Stimulated activated CD4-positive, alpha-beta T cell treated with anti-CD3 and anti-CD28 coated beads, Interleukin-4, amount 100 ng/mL, for 4 hours (primary cell): ENCODE measurements around the gene SRGAP3.

Experiments
- DNase-seq, 2 experiments: peaks; one replicate each; pipeline ENCODE4 v3.0.0-alpha.2; 2020

The SRGAP3 gene

DNA sequence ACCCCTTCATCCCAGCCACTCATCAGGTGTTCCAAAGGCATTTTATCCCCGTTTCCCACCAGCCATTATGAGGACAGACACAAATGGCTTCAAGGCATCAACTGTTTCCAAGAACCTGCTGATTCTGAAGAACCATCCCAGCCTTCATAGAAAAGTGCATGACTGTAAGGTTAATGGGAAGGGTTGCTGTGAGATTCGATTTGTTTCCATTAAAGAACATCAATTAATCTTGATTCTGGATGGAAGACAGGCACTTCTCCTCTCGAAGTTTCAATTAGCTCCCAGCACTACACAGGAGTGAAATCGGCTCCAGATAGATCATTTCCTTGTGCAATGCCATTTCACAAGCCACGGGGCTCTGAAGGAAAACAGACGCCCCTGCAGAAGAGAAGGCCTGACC lies 25.8 kb downstream of the SRGAP3 start:
- no peak for DNase-seq

GRCh38 chr3:9222956-9223639 lies 26.3 kb downstream of the SRGAP3 start:
- no peak for DNase-seq

DNA sequence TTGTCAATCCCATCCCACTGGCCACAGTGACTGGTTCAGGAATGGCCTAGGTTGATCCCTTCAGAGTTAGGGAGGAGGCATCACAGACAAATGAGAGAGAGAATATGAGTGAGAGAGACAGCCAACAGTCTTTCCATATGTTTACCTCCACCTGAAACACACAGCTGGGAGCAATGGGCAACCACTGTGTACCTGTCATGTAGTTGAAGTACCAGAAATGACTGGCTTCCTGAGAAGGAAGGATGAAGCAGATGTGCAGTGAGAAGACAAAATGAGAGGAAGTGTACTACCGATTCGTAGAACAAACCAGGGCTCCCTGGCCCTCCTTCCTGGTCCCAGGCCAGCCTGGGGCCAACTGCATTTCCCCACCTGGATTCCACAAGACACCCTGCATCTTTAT lies 27.4 kb downstream of the SRGAP3 start:
- DNase-seq: no peak

DNA sequence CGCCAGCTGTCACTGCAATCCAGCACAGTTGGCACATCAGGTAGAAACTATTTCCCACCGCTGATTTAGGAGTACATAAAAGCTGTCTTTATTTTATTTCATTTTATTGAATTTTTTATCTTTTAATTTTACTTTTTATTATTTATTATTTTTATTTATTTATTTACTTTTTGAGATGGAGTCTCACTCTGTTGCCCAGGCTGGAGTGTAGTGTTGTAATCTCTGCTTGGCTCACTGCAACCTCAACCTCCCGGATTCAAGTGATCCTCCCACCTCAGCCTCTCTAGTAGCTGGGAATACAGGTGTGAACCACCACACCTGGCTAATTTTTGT lies 31.0 kb downstream of the SRGAP3 start:
- DNase-seq: no peak

DNA sequence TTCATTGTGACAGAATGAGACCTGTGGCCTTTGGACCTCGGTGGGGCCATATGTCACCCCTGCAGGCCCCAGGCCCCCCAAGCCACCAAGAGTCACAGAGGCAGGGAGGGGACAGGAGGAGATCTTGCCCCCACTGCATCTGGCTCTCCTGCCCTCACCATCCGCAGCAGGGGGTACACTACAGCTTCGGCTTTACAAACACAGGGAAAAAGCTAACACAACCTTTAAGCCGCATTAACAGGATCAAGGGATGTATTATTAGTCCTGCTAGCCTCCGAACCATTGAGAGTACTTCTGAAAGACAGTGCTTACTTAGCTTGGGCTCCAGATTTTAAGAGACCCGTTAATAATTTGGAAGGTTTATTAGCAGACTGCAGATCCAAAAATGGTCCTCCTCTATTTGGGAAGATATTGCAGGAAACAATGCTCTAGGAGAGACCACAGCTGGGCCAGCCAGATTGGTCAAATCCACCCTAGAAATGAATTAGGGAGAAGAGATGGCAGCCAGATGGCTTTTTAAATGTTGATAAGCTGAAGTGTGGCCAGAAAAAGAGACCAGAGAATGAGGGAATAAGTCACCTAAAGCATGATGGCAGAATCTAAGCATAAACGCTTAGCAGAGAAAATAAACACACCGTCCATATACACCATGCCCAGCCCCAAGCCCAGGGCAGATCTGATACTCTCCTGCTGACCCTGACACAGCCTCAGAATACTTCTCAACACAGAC lies 31.5 kb downstream of the SRGAP3 start:
- DNase-seq: no peak

- no peak for DNase-seq
Observed at GRCh38 chr3:9216736-9217135, 32.7 kb downstream of the SRGAP3 start.

DNA sequence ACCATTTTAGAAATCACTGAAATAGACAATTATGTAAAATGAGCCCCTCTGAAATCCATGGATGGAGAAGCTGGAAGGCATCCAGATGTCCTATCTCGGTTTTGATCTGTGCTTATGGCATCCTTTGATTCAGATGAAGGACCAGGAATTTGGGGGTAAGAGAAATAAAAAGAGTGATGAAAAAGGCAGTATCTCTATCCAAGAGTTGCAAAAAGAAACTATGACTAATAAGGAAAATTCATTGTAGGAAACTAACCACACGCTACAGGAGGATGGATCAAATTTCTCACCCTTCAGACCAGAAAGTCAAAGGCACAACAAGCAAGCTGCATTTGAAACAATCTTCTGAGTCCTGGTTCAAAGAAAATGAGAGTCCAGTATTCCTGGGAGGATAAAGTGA lies 34.8 kb downstream of the SRGAP3 start:
- no peak for DNase-seq

DNA sequence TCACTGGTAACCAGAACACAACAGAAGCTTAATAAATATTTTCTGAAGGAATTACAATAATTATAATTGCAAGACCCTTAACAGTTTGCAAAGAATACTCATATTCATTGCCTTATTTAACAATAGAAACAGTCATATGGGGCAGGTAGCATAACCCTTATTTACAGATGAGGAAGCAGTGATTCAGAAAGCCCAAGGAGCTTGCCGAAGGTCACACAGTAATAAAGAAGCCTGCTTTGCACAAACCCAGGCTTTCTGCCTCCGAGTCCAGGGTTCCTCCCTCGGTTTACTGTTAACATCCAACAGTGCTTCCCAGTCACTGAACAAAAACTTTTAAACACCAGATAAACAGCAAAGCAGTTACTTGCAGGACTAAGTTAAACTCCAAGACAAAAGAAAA lies 35.3 kb downstream of the SRGAP3 start:
- no peak for DNase-seq

GRCh38 chr3:9213019-9213634 lies 36.3 kb downstream of the SRGAP3 start:
- no peak for DNase-seq

DNA sequence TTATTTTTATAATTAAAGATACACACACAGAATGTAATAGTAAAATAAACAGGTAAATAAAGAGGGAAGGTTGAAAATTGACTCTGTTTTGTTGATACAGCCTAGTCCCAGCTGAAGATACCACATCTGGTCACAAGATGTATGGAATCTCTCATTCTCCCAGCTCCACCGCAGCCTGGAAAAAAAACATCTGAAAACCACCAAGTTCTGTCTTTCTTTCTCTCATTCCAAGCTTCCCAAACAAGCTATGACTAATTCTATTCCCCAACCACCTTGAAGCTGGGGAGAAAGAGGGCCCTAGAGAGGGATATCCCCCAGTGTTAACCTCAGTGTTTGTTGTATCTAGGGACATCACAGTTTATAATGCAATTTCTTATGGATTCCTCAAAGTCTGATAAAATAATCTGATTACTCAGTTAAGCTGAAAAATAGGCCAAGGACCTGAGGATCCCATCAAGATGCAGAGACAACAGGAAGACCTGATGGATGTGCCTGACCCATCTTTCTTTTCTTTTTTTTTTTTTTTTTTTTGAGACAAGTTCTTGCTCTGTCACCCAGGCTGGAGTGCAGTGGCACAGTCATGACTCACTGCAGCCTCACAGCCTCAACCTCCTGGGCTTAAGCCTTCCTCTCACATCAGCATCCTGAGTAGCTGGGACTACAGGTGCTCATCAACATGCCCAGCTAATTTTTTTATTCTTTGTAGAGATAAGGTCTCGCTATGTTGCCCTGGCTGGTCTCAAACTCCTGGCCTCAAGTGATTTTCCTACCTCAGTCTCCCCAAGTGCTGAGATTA lies 38.1 kb downstream of the SRGAP3 start:
- DNase-seq: no peak

DNA sequence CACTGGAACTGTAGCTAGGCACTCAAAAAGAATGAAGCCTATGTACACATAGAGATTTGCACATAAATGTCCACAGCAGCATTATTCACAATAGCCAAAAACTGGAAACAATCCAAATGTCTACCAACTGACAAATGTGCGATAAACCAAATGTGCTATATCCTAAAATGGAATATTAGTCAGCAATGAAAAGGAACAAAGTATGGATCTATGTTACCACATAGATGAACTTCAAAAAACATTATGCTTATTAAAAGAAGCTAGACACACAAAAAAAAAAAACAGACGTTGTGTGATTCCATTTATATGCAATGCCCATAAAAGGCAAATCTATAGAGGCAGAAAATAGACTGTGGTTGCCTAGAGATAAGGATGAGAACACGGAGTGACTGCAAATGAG lies 39.7 kb downstream of the SRGAP3 start:
- DNase-seq: no peak

DNA sequence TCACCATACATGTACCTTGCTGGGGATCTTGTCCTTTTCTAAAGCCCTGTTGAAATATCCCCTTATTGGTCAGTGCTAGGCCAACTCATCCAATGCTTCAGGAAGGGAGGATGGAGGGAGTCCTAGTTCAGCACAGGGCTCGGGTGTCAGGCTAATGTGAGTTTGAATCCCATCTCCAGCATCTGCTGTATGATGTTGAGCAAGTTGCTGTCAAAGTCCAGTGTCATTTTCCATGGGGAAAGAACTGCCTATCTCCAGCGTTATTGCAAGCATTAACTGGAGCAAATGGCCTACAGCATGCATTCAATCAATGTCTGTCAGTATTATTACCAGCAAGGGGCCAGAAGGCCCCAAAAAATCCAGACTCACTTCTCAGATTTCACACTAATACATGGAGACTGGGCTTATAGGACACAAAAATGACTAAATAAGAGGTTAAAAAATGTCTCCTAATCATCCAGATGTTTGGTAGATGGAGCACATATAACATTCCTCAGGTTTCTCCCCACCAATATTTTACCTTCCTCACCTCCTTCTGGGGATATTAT lies 40.8 kb downstream of the SRGAP3 start:
- no peak for DNase-seq

DNA sequence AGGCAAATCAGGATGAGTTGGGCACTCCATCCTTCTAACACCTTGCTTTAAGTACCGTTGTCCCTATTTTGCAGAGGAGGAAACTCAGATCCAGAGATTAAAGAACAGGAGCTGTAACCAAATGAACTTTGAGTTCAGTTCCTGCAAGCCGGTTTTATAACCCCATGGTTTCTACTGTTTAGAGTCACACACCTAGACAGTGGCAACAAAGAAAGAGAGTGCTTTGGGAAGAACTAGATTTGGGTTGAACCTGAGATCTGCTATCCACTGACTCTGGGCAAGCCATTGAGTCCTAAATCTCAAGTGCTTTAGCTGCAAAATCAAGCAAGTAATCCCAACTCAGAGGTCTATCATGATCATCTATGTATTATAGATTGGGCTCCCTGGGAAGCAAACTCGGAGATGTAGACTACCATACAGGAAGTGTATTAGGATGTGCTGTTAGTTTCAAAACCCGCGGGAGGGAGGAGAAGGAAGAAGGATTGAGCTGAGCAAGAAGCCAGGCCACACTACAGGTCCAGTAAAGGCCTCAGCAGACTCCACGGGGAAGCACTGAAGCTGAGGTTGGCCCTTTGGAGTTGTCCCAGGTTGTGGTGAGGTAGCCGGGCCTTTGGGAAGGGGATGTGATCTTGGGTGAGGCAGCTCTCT lies 42.2 kb downstream of the SRGAP3 start:
- no peak for DNase-seq

GRCh38 chr3:9206287-9206686 lies 43.2 kb downstream of the SRGAP3 start:
- DNase-seq: no peak

- DNase-seq: no peak
Observed at GRCh38 chr3:9205345-9206143, 43.9 kb downstream of the SRGAP3 start.

GRCh38 chr3:9204253-9204992 lies 45.0 kb downstream of the SRGAP3 start:
- no peak for DNase-seq

DNA sequence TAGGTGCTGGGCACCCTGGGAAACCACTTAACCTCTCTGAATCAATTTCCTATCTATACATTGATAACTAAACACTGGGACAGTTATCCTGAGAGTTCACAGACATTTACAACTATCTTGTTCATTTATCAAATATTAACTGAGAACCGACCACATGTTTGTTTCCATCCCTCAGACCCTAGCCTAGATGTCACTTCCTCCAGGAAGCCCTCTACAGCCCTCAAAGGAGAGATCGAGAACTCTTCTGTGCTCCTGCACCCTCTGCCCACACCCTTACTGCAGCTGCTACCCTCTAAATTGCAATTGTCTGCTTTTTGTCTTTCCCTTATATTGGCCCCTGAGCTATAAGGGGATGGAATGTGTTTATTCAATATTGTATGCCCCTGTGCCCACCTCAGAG lies 46.1 kb downstream of the SRGAP3 start:
- DNase-seq: no peak

DNA sequence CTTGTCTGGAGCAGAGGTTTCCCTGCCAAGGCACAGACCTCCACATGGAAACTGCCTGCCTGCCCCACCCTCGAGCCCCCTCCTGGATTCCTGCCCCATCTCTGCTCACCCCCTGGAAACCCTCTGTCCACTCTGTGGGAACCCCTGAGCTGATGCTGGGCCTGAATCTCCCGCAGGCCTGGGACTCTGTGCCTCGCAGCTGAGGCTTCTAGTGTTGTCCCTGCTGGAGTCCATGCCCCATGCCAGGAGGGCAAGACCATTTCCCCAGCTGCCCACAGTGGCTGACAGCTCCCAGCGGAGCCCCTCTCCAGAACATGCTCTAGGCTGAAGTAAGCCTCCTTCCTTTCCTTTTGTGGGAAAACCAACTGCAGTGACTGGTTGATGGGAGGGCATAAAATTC lies 46.9 kb downstream of the SRGAP3 start:
- DNase-seq: no peak

DNA sequence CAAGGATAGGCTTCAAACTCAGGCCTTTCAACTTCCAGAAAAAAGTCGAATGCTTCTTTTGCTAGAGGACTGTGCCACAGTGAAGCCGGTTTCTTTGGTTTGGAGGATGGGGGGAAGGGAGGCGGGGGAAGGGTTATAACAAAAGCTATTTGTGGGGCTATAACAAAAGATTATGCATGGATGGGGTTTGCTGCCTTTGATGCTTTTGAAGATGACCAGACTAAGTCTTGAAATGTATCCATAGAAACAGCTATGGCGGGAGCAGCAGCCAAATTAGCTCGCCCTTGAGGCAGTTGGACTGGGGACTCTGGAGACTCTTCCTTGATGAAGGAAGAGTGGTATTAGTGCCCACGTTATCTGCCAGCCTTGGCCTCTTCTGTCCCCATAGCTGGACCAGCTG lies 47.5 kb downstream of the SRGAP3 start:
- no peak for DNase-seq

GRCh38 chr3:9201266-9201665 lies 48.2 kb downstream of the SRGAP3 start:
- no peak for DNase-seq

DNA sequence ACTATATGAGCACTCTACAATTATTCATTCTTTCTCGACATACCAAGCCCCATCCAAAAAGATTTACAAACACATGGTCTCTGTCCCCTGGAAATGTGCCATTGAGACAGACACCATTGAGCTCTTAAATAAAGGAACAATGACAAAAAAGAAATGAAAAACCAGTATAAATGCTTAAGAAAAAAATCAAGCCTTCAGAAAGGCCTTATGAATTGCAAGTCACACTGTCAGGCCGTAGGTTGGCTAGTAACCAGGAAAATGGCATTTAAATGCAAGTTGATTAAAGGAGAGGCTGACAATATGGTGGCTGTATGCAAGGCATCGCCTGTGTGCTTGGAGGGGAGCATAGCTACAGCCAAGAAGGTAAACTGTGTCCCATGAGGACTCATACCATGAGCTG lies 49.7 kb downstream of the SRGAP3 start:
- no peak for DNase-seq
